NT2/D1 (cell line): ENCODE results near the gene NAA16.

ENCODE experiments used
- DNase-seq: peaks from one replicate; pipeline ENCODE4 v3.0.0-alpha.2; 2011; ENCODE audit warnings: low read depth, low spot score
- H3K27me3 ChIP-seq: 2 replicates; pipeline ENCODE4 v1.6.0; 2011; ENCODE audit warnings: mild to moderate bottlenecking; ENCODE audit not compliant: insufficient read length, insufficient read depth
- H3K36me3 ChIP-seq: 2 replicates; pipeline ENCODE4 v1.6.1; 2011; ENCODE audit warnings: mild to moderate bottlenecking, low read length, mixed read lengths; ENCODE audit not compliant: insufficient read depth, insufficient read length
- H3K4me1 ChIP-seq: 2 replicates; pipeline ENCODE4 v1.5.1; 2011; ENCODE audit not compliant: insufficient read depth, insufficient read length
- H3K4me3 ChIP-seq: 2 replicates; pipeline ENCODE4 v1.5.1; 2011; ENCODE audit warnings: low read depth; ENCODE audit not compliant: insufficient read length
- H3K9ac ChIP-seq: 2 replicates; pipeline ENCODE4 v1.6.0; 2011; ENCODE audit warnings: low read depth; ENCODE audit not compliant: insufficient read length
- H3K9me3 ChIP-seq: 2 replicates; pipeline ENCODE4 v1.5.1; 2011; ENCODE audit warnings: mild to moderate bottlenecking, low read length; ENCODE audit not compliant: insufficient read depth
- SUZ12 ChIP-seq: IDR thresholded peaks from 2 replicates; pipeline ENCODE4 v1.6.1; 2011; ENCODE audit not compliant: insufficient read length, insufficient read depth; ENCODE audit errors: extremely low read depth
- YY1 ChIP-seq: IDR thresholded peaks from 2 replicates; pipeline ENCODE4 v1.6.1; 2011; ENCODE audit not compliant: insufficient read length, insufficient read depth
- ZNF274 ChIP-seq: IDR thresholded peaks from 2 replicates; pipeline ENCODE4 v1.6.1; 2011; ENCODE audit warnings: mild to moderate bottlenecking, low read depth, low read length

NAA16 gene

GRCh38 chr13:41310963-41311405 is at the start of gene NAA16:
Gene NAA16 (plus strand): TSS chr13:41311267. CDS start chr13:41311529, 262 bp downstream.
- no peak for TF ChIP-seq ZNF274
- no peak for TF ChIP-seq SUZ12
- no peak for TF ChIP-seq YY1
- Histone ChIP-seq H3K9me3 (no peaks in the 10 kb centered on the region), H3K4me1 (no peaks in the 10 kb centered on the region), H3K27me3 (no peaks in the 10 kb centered on the region), H3K4me3 (peak within 1 kb of the TSS; percentile 87), H3K36me3 (no peaks in the 10 kb centered on the region), H3K9ac (peak within 1 kb of the TSS; percentile 95)
- peak; percentile 55 for DNase-seq

- H3K27me3 ChIP-seq = no peaks in the 10 kb centered on the region
- H3K36me3 ChIP-seq = peaks cover 22% of the 10 kb centered on the region
- H3K4me3 ChIP-seq = peak within 1 kb of the TSS; percentile 77
- H3K9ac ChIP-seq = peak within 1 kb of the TSS; percentile 86
- H3K4me1 ChIP-seq = no peaks in the 10 kb centered on the region
- DNase-seq = peak; percentile 39
- peaks cover 22% of the 10 kb centered on the region for H3K9me3 ChIP-seq
- TF ChIP-seq ZNF274 (no peak), SUZ12 (no peak), YY1 (no peak)
Measured at GRCh38 chr13:41263261-41263971, 47.7 kb upstream of the NAA16 start, which contains the start of gene MTRF1. Gene MTRF1 (minus strand): TSS chr13:41263576. CDS start chr13:41260907, 2,669 bp downstream.

GRCh38 chr13:41267106-41267505 is 44.0 kb upstream of the NAA16 start:
- Histone ChIP-seq H3K9ac (no peak overlapping the region), H3K4me3 (no peak overlapping the region), H3K4me1 (no peaks in the 10 kb centered on the region), H3K36me3 (peaks cover 1% of the 10 kb centered on the region), H3K27me3 (no peaks in the 10 kb centered on the region), H3K9me3 (peaks cover 45% of the 10 kb centered on the region)
- DNase-seq = no peak
- TF ChIP-seq YY1 (no peak), SUZ12 (no peak), ZNF274 (no peak)

GRCh38 chr13:41268764-41269163 is 42.3 kb upstream of the NAA16 start:
- TF ChIP-seq ZNF274 (no peak), YY1 (no peak), SUZ12 (no peak)
- peak; percentile 27 for DNase-seq

GRCh38 chr13:41271456-41272285 is 39.4 kb upstream of the NAA16 start:
- H3K36me3 ChIP-seq = no peaks in the 10 kb centered on the region
- no peak for DNase-seq
- peaks cover 1% of the 10 kb centered on the region for H3K4me1 ChIP-seq
- H3K9ac ChIP-seq = no peak overlapping the region
- TF ChIP-seq ZNF274 (no peak), SUZ12 (no peak), YY1 (no peak)
- no peaks in the 10 kb centered on the region for H3K27me3 ChIP-seq
- no peak overlapping the region for H3K4me3 ChIP-seq
- H3K9me3 ChIP-seq = peaks cover 40% of the 10 kb centered on the region

More at GRCh38 chr13:41268764-41269163, 42.3 kb upstream of the NAA16 start:
- Histone ChIP-seq H3K9me3 (peaks cover 45% of the 10 kb centered on the region), H3K4me3 (no peak overlapping the region), H3K27me3 (no peaks in the 10 kb centered on the region), H3K4me1 (no peaks in the 10 kb centered on the region), H3K9ac (no peak overlapping the region), H3K36me3 (no peaks in the 10 kb centered on the region)

- Histone ChIP-seq H3K36me3 (no peaks in the 10 kb centered on the region), H3K4me1 (peaks cover 3% of the 10 kb centered on the region), H3K4me3 (no peak overlapping the region), H3K9me3 (peaks cover 19% of the 10 kb centered on the region), H3K9ac (no peak overlapping the region), H3K27me3 (no peaks in the 10 kb centered on the region)
- TF ChIP-seq SUZ12 (no peak), YY1 (no peak), ZNF274 (no peak)
- no peak for DNase-seq
Measured at GRCh38 chr13:41273831-41274441, 37.1 kb upstream of the NAA16 start.

GRCh38 chr13:41274881-41275280 is 36.2 kb upstream of the NAA16 start:
- H3K27me3 ChIP-seq = no peaks in the 10 kb centered on the region
- peaks cover 3% of the 10 kb centered on the region for H3K4me1 ChIP-seq
- H3K9me3 ChIP-seq = peaks cover 10% of the 10 kb centered on the region
- no peak overlapping the region for H3K4me3 ChIP-seq
- DNase-seq = no peak
- no peak overlapping the region for H3K9ac ChIP-seq
- no peak for TF ChIP-seq SUZ12
- no peak for TF ChIP-seq YY1
- TF ChIP-seq ZNF274 = no peak
- H3K36me3 ChIP-seq = no peaks in the 10 kb centered on the region
